CD14-positive monocyte (primary cell): ENCODE results near the gene TSHZ3. TPM values are rescaled to one million over a fixed set of nuclear protein-coding genes. Genes with fewer than 3 reads are reported as not detected.

ENCODE experiments used
- DNase-seq, 3 donors: peaks; one replicate each; pipeline ENCODE4 v3.0.0-alpha.2; 2011 to 2022
- H2AFZ ChIP-seq: 2 replicates; pipeline ENCODE4 v1.6.0; 2012; ENCODE audit warnings: mild to moderate bottlenecking, low read depth, low read length, inconsistent platforms; ENCODE audit not compliant: insufficient read depth, poor library complexity, severe bottlenecking
- H3K27ac ChIP-seq, 2 donors: 1 replicate in 1 of 2; 2 replicates in 1 of 2; pipeline ENCODE4 v1.5.1; 2012 to 2013; ENCODE audit warnings: low read length in 2 of 2, control low read depth in 1 of 2, inconsistent platforms in 1 of 2, low read depth in 1 of 2, mild to moderate bottlenecking in 1 of 2
- H3K27me3 ChIP-seq, 2 donors: one replicate each; pipeline versions ENCODE4 v1.6.0 to v1.6.1; 2011 to 2013; ENCODE audit warnings: low read length in 2 of 2; ENCODE audit not compliant: control insufficient read depth in 2 of 2, insufficient read depth in 2 of 2
- H3K36me3 ChIP-seq, 2 donors: replicated peaks in 1 of 2; 1 replicate in 1 of 2; 2 replicates in 1 of 2; pipeline versions ENCODE4 v1.5.1 to v1.6.1; 2012 to 2013; ENCODE audit warnings: low read length in 2 of 2, control low read depth in 1 of 2, inconsistent platforms in 1 of 2, mild to moderate bottlenecking in 1 of 2; ENCODE audit not compliant: insufficient read depth in 2 of 2, control insufficient read depth in 1 of 2
- H3K4me1 ChIP-seq, 2 donors: 1 replicate in 1 of 2; 2 replicates in 1 of 2; pipeline versions ENCODE4 v1.5.1 to v1.6.1; 2012 to 2013; ENCODE audit warnings: low read length in 2 of 2, control low read depth in 1 of 2, inconsistent platforms in 1 of 2, mild to moderate bottlenecking in 1 of 2, moderate library complexity in 1 of 2; ENCODE audit not compliant: insufficient read depth in 2 of 2, control insufficient read depth in 1 of 2
- H3K4me2 ChIP-seq: replicated peaks from 2 replicates; pipeline ENCODE3; 2012; ENCODE audit warnings: low read length, moderate library complexity, mild to moderate bottlenecking; ENCODE audit not compliant: poor library complexity, severe bottlenecking; ENCODE audit errors: extremely low read depth
- H3K4me3 ChIP-seq, 3 experiments: fragments of 200-600 bp in 1 of 3; sonication (generic) in 1 of 3; replicated peaks in 1 of 3; 1 replicate in 2 of 3; 2 replicates in 1 of 3; pipeline ENCODE4 v1.5.1; 2011 to 2013; ENCODE audit warnings: low read length in 3 of 3, mild to moderate bottlenecking in 3 of 3, control low read depth in 2 of 3, low read depth in 2 of 3, inconsistent platforms in 1 of 3, moderate library complexity in 1 of 3
- H3K79me2 ChIP-seq: 2 replicates; pipeline ENCODE4 v1.6.0; 2012; ENCODE audit warnings: mild to moderate bottlenecking, control low read depth, inconsistent platforms, low read length, moderate library complexity; ENCODE audit not compliant: insufficient read depth
- H3K9ac ChIP-seq: 2 replicates; pipeline ENCODE4 v1.6.0; 2017; ENCODE audit warnings: low read length, mild to moderate bottlenecking; ENCODE audit not compliant: insufficient read depth, poor library complexity, severe bottlenecking
- H3K9me3 ChIP-seq, 2 donors: replicated peaks in 1 of 2; 1 replicate in 1 of 2; 2 replicates in 1 of 2; pipeline versions ENCODE4 v1.5.1 to v1.6.1; 2012 to 2013; ENCODE audit warnings: low read length in 2 of 2, control low read depth in 1 of 2; ENCODE audit not compliant: control insufficient read depth in 1 of 2, insufficient read depth in 1 of 2
- H4K20me1 ChIP-seq: 2 replicates; pipeline ENCODE4 v1.6.0; 2012; ENCODE audit warnings: mild to moderate bottlenecking, low read length, control low read depth, moderate library complexity; ENCODE audit not compliant: insufficient read depth
- H3K27ac Mint-ChIP-seq, 7 donors: one replicate each; pipeline ENCODE4 v1.8.0; 2020; ENCODE audit warnings: mild to moderate bottlenecking in 7 of 7, mixed read lengths in 7 of 7, moderate library complexity in 6 of 7, inconsistent platforms in 2 of 7
- H3K27me3 Mint-ChIP-seq, 3 donors: one replicate each; pipeline ENCODE4 v1.8.0; 2021 to 2022; ENCODE audit warnings: low read depth in 3 of 3, mild to moderate bottlenecking in 3 of 3, mixed read lengths in 3 of 3, moderate library complexity in 3 of 3, inconsistent platforms in 1 of 3
- H3K36me3 Mint-ChIP-seq, 2 donors: one replicate each; pipeline ENCODE4 v1.8.0; 2020; ENCODE audit warnings: mixed read lengths in 2 of 2, inconsistent platforms in 1 of 2, mild to moderate bottlenecking in 1 of 2
- H3K4me1 Mint-ChIP-seq: one replicate; pipeline ENCODE4 v1.8.0; 2020; ENCODE audit warnings: mild to moderate bottlenecking, mixed read lengths
- H3K4me3 Mint-ChIP-seq, 2 donors: one replicate each; pipeline ENCODE4 v1.8.0; 2020; ENCODE audit warnings: mild to moderate bottlenecking in 2 of 2, mixed read lengths in 2 of 2, moderate library complexity in 1 of 2
- H3K9me3 Mint-ChIP-seq, 7 donors: one replicate each; pipeline ENCODE4 v1.8.0; 2020 to 2022; ENCODE audit warnings: mixed read lengths in 7 of 7, mild to moderate bottlenecking in 6 of 7, moderate library complexity in 6 of 7, inconsistent platforms in 2 of 7
- WGBS: methylation state at CpG from one replicate; pipeline ENCODE4 v1.1.5; 2013; ENCODE audit warnings: missing lambda C conversion rate; ENCODE audit not compliant: insufficient coverage; 5-methylcytosine and 5-hydroxymethylcytosine counted together
- intact Hi-C, 2 donors: fragments of 100-400 bp; cut with micrococcal nuclease; formaldehyde crosslinking; loops; one replicate each; pipeline versions ENCODE4 v1.15.0 to v1.15.1; 2023
- polyA plus RNA-seq, 3 donors: library from polyadenylated mRNA; depleted of rRNA in 1 of 3; unstranded in 2 of 3; stranded (reverse) in 1 of 3; fragments of 300-500 nt in 2 of 3; fragments of >200 nt in 1 of 3; fragmentation: Illumina TruSeq in 2 of 3; gene quantifications; 1 replicate in 2 of 3; 2 replicates in 1 of 3; pipeline ENCODE4 v1.2.3, GENCODE V29; 2012 to 2021
- TF ChIP-seq, protein P1 (sequence below): fragments of 200-600 bp; IDR thresholded peaks from one replicate; pipeline ENCODE4 v1.8.0; 2022; ENCODE audit warnings: antibody characterized with exemption, mild to moderate bottlenecking

TSHZ3 gene
- polyA plus RNA-seq, 3 donors = 2.3 to 5.8 (median 3.3) TPM

DNA sequence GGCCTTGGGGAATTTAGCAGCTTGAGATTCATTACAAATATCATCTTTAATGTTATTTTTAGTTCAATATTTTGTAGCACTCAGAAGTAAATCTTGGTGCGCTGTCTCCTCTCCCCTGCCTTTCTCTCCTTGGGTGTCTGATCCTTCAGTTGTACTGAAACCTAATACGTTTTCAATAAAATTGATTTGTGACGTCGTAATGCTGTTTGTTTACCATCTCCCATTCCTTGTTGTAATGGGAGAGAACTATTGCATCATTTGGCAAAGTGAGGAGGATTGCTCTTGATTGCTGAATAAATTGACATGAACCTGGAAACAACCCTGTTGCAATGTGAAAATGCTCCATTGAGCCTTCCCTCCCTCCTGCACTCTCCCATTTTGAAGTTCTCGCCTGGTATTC lies 43.2 kb upstream of the TSHZ3 start:
- no peak overlapping the region for H2AFZ ChIP-seq
- no peaks in the 10 kb centered on the region for H3K9me3 ChIP-seq
- Mint-ChIP-seq H3K36me3 (no peaks in the 10 kb centered on the region), H3K9me3 (peaks cover 0 to 6% (median 0%) of the 10 kb centered on the region in 7 donors), H3K27ac (no peak overlapping the region), H3K27me3 (peaks cover 5 to 7% (median 6%) of the 10 kb centered on the region in 3 donors), H3K4me3 (no peak overlapping the region), H3K4me1 (no peaks in the 10 kb centered on the region)
- no peaks in the 10 kb centered on the region for H3K79me2 ChIP-seq
- H4K20me1 ChIP-seq = no peaks in the 10 kb centered on the region
- no peaks in the 10 kb centered on the region for H3K27me3 ChIP-seq
- intact Hi-C loops = no loop called here
- H3K9ac ChIP-seq = no peak overlapping the region
- H3K4me2 ChIP-seq = no peak overlapping the region
- H3K36me3 ChIP-seq = no peaks in the 10 kb centered on the region
- TF ChIP-seq, protein P1, sequence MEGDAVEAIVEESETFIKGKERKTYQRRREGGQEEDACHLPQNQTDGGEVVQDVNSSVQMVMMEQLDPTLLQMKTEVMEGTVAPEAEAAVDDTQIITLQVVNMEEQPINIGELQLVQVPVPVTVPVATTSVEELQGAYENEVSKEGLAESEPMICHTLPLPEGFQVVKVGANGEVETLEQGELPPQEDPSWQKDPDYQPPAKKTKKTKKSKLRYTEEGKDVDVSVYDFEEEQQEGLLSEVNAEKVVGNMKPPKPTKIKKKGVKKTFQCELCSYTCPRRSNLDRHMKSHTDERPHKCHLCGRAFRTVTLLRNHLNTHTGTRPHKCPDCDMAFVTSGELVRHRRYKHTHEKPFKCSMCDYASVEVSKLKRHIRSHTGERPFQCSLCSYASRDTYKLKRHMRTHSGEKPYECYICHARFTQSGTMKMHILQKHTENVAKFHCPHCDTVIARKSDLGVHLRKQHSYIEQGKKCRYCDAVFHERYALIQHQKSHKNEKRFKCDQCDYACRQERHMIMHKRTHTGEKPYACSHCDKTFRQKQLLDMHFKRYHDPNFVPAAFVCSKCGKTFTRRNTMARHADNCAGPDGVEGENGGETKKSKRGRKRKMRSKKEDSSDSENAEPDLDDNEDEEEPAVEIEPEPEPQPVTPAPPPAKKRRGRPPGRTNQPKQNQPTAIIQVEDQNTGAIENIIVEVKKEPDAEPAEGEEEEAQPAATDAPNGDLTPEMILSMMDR = no peak
- no peaks in the 10 kb centered on the region for H3K4me1 ChIP-seq
- H3K27ac ChIP-seq = no peak overlapping the region
- no peak overlapping the region for H3K4me3 ChIP-seq
- no CpG with 5 or more reads among the region's 5 CpGs for WGBS
- DNase-seq = no peak

DNA sequence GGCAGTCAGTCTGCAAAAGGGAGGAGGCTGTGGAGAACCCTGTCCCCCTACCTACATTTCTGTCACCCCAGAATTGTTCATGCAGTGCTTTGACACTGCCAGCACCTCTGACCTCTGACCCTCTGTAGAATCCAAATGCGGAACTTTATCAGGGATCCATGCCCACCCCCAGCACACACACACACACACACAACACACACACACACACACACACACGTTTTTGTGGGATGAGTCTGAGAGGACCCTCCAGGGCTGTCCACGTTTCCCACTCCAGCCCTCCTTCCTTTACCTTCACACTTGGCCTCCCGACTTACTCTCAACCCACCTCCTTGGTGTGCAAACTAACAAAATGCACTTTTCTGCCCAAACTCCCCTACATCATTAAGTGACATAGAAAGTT lies 42.3 kb upstream of the TSHZ3 start:
- Mint-ChIP-seq H3K9me3 (peaks cover 0 to 6% (median 0%) of the 10 kb centered on the region in 7 donors), H3K27ac (no peak overlapping the region), H3K27me3 (peaks cover 5 to 6% (median 6%) of the 10 kb centered on the region in 3 donors), H3K4me3 (no peak overlapping the region), H3K36me3 (no peaks in the 10 kb centered on the region), H3K4me1 (no peaks in the 10 kb centered on the region)
- Histone ChIP-seq H2AFZ (no peak overlapping the region), H3K27ac (no peak overlapping the region), H3K4me3 (no peak overlapping the region), H3K9me3 (no peaks in the 10 kb centered on the region), H4K20me1 (no peaks in the 10 kb centered on the region), H3K9ac (no peak overlapping the region), H3K4me2 (no peak overlapping the region), H3K36me3 (no peaks in the 10 kb centered on the region), H3K79me2 (no peaks in the 10 kb centered on the region), H3K27me3 (no peaks in the 10 kb centered on the region), H3K4me1 (no peaks in the 10 kb centered on the region)
- intact Hi-C loops = no loop called here
- DNase-seq = no peak
- TF ChIP-seq, protein P1 = no peak
- WGBS = 84% methylated on average over 2 of the region's 4 CpGs
